GM10266 (cell line): ENCODE data around the gene RPTOR.

Experiments used
- DNase-seq: peaks from one replicate; pipeline ENCODE4 v3.0.0; 2012; ENCODE audit errors: extremely low spot score
- TF ChIP-seq, protein P1 (sequence below): IDR thresholded peaks from 2 replicates; pipeline ENCODE4 v1.5.1; 2012; ENCODE audit warnings: mild to moderate bottlenecking, low read depth; ENCODE audit not compliant: control insufficient read depth, insufficient read depth; ENCODE audit errors: missing control alignments

RPTOR gene

DNA sequence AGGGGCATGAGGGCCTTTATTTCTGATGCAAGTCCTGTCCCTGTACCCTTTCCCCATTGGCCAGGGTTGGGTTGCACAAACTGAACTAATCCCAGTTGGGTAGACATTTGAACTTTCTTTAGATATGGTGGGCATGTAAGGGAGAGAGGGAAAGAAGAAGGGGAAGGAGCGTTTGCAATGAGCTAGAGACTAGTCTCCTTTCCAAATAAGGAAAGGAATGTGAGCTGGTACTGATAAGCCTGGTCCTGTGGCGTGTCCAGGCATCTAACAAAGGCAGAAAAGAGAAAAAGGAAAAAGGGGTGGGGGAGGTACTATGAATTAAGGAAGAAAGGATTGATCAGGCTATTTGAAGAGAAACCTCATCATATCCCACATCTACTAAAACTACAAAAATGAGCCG lies 467.3 kb downstream of the RPTOR start:
- TF ChIP-seq, protein P1, sequence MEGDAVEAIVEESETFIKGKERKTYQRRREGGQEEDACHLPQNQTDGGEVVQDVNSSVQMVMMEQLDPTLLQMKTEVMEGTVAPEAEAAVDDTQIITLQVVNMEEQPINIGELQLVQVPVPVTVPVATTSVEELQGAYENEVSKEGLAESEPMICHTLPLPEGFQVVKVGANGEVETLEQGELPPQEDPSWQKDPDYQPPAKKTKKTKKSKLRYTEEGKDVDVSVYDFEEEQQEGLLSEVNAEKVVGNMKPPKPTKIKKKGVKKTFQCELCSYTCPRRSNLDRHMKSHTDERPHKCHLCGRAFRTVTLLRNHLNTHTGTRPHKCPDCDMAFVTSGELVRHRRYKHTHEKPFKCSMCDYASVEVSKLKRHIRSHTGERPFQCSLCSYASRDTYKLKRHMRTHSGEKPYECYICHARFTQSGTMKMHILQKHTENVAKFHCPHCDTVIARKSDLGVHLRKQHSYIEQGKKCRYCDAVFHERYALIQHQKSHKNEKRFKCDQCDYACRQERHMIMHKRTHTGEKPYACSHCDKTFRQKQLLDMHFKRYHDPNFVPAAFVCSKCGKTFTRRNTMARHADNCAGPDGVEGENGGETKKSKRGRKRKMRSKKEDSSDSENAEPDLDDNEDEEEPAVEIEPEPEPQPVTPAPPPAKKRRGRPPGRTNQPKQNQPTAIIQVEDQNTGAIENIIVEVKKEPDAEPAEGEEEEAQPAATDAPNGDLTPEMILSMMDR = no peak
- DNase-seq = no peak

DNA sequence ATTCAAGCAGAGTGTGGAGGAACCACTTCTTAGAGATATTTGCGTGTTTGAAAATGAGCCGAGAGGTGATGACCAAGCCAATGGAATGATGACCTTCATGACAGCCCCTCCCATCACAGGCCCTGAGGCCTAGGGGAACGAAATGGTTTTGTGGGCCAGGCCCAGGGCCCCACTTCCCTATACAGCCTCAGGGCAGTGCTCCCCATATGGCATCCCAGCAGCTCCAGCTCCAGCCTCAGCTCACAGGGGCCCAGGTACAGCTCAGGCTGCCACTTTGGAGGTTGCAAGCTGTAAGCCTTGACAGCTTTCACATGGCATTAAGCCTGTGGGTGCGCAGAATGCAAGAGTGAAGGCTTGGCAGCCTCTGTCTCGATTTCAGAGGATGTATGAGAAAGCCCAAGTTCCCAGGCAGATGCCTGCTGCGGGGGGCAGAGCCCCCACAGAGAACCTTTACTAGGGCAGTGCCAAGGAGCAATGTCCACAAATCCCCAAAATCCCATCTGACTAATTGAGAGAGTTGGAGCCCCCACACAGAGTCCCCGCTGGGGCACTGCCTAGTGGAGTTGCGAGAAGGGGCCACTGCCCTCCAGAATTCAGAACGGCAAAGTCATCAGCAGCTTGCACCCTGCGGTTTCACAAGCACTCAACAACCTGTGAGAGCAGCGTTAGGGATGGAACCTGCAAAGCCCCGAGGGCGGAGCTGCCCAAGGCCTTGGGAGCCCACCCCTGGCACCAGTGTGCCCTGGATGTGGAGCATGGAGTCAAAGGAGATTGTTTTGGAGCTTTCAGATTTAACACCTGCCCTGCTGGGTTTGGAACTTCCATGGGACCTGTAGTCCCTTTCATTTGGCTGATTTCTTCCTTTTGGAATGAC lies 468.2 kb downstream of the RPTOR start:
- TF ChIP-seq, protein P1 = no peak
- no peak for DNase-seq

DNA sequence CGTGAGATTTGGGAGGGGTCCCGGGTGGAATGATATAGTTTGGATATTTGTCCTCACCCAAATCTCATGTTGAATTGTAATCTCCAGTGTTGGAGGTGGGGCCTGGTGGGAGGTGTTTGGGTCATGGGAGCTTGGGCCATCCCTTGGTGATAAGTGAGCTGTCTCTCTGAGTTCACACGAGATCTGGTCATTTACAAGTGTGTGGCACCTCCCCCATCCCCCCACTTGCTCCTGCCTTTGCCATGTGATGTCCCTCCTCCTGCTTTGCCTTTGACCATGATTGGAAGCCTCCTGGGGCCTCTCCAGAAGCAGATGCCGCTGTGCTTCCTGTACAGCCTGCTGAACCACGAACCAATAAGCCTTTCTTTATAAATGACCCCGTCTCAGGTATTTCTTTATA lies 469.0 kb downstream of the RPTOR start:
- no peak for DNase-seq
- TF ChIP-seq, protein P1 = no peak

DNA sequence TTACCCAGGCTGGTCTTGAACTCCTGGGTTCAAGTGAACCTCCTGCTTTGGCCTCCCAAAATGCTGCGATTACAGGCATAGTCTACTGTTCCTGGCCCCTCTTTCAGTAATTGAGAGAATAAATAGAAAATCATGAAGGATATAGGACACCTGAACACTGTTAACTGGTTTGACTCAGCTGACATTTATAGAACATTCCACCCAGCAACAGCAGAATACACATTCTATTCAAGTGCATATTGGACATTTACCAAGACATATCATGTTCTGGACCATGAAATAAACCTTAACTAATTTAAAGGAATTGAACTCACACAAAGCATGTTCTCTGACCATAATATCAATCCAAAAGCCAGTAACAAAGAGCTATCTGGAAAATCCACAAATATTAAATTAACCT lies 470.5 kb downstream of the RPTOR start:
- DNase-seq = no peak
- TF ChIP-seq, protein P1 = no peak
